Stimulated activated naive B cell treated with anti-CD40 and anti-IgM and Interleukin-4, amounts not matched to agents 10 μg/mL and 1 μg/mL and 100 μg/mL, for 72 hours (primary cell): Measurements from ENCODE around the gene CDH5.
A peak's percentile ranks its signal among the peaks of the same experiment; 100 is the strongest.
"Not testable (repeated sequence)": the region's sequence is repeated elsewhere in the genome, so short reads cannot be mapped to it uniquely, and the experiment has no call there.

ENCODE experiments used
- ATAC-seq, 2 donors: fragments of 150-1000 bp; cut with Tn5 transposase; replicated peaks; 2 replicates each; pipeline ENCODE4 v1.10.0; 2021; ENCODE audit warnings: moderate library complexity in 1 of 2
- DNase-seq: peaks from one replicate; pipeline ENCODE4 v3.0.0; 2021
- H3K27ac Mint-ChIP-seq: one replicate; pipeline ENCODE4 v1.8.0; 2022; ENCODE audit warnings: mild to moderate bottlenecking, mixed read lengths
- H3K27me3 Mint-ChIP-seq, 2 donors: one replicate each; pipeline ENCODE4 v1.8.0; 2022; ENCODE audit warnings: mixed read lengths in 2 of 2
- H3K36me3 Mint-ChIP-seq, 2 donors: one replicate each; pipeline ENCODE4 v1.8.0; 2022; ENCODE audit warnings: mixed read lengths in 2 of 2, mild to moderate bottlenecking in 1 of 2
- H3K4me1 Mint-ChIP-seq, 2 donors: one replicate each; pipeline ENCODE4 v1.8.0; 2022; ENCODE audit warnings: mixed read lengths in 2 of 2, mild to moderate bottlenecking in 1 of 2
- H3K4me3 Mint-ChIP-seq, 2 donors: one replicate each; pipeline ENCODE4 v1.8.0; 2022; ENCODE audit warnings: mild to moderate bottlenecking in 2 of 2, mixed read lengths in 2 of 2, moderate library complexity in 1 of 2
- H3K9me3 Mint-ChIP-seq, 2 donors: one replicate each; pipeline ENCODE4 v1.8.0; 2022; ENCODE audit warnings: mixed read lengths in 2 of 2, mild to moderate bottlenecking in 1 of 2

CDH5 gene, protein sequence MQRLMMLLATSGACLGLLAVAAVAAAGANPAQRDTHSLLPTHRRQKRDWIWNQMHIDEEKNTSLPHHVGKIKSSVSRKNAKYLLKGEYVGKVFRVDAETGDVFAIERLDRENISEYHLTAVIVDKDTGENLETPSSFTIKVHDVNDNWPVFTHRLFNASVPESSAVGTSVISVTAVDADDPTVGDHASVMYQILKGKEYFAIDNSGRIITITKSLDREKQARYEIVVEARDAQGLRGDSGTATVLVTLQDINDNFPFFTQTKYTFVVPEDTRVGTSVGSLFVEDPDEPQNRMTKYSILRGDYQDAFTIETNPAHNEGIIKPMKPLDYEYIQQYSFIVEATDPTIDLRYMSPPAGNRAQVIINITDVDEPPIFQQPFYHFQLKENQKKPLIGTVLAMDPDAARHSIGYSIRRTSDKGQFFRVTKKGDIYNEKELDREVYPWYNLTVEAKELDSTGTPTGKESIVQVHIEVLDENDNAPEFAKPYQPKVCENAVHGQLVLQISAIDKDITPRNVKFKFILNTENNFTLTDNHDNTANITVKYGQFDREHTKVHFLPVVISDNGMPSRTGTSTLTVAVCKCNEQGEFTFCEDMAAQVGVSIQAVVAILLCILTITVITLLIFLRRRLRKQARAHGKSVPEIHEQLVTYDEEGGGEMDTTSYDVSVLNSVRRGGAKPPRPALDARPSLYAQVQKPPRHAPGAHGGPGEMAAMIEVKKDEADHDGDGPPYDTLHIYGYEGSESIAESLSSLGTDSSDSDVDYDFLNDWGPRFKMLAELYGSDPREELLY

DNA sequence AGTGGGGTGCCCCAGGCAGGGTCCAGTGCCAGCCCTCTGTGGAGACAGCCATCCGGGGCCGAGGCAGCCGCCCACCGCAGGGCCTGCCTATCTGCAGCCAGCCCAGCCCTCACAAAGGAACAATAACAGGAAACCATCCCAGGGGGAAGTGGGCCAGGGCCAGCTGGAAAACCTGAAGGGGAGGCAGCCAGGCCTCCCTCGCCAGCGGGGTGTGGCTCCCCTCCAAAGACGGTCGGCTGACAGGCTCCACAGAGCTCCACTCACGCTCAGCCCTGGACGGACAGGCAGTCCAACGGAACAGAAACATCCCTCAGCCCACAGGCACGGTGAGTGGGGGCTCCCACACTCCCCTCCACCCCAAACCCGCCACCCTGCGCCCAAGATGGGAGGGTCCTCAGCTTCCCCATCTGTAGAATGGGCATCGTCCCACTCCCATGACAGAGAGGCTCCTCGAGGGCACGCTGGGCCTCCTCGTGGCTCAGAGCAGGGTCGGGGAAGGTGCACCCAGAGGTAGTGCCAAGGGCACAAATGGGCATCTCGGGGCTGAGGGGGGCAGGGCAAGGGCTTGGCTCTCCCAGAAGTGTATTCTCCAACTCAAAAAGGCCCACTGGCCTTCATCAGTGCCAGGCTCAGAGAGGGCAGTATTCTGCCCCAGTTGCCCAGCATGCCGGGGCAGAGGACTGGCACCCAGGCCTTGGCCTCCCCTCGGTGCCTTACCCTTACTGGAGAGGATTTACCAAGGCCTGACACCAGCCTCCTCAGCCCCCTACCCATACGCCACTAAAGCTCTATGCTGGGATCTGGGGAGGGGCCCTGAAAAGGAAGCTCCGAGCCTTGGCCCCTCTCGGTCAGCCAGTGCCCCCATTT lies at the start of gene CDH5:
CDH5 (plus strand) TSS at position 259 of the 867 bp plus-strand sequence. CDS start 12,647 bp downstream, outside the sequence.
- DNase-seq, result no peak
- H3K4me3 Mint-ChIP-seq, result no peak within 1 kb of the TSS
- no peaks in the 10 kb centered on the region for H3K9me3 Mint-ChIP-seq
- H3K4me1 Mint-ChIP-seq, result peaks cover 2 to 5% of the 10 kb centered on the region in 2 donors
- no peak for ATAC-seq
- peaks cover 38 to 43% of the 10 kb centered on the region in 2 donors for H3K27me3 Mint-ChIP-seq
- no peak within 1 kb of the TSS for H3K27ac Mint-ChIP-seq
- H3K36me3 Mint-ChIP-seq, result no peaks in the 10 kb centered on the region

DNA sequence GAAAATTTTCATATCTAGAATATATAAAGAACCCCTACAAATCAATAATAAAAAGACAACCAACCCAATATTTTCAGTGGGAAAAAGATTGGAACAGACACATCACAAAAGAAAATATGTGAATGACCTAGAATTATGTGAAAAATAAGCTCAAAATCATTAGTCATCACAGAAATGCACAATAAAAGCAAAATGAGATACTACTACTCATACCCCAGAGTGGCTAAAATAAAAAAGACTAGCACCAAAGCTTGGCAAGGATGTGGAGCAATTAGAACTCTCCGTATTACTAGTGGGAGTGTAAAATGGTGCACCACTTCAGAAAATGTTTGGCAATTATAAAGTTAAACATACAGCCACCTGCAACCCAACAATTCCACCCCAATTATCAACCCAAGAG lies 48.0 kb upstream of the CDH5 start:
- Mint-ChIP-seq H3K27ac (no peak overlapping the region), H3K4me3 (no peak overlapping the region), H3K4me1 (peaks cover 4 to 15% of the 10 kb centered on the region in 2 donors), H3K27me3 (peaks cover 12 to 24% of the 10 kb centered on the region in 2 donors), H3K36me3 (no peaks in the 10 kb centered on the region), H3K9me3 (no peaks in the 10 kb centered on the region)
- no peak for DNase-seq
- ATAC-seq, result no peak

DNA sequence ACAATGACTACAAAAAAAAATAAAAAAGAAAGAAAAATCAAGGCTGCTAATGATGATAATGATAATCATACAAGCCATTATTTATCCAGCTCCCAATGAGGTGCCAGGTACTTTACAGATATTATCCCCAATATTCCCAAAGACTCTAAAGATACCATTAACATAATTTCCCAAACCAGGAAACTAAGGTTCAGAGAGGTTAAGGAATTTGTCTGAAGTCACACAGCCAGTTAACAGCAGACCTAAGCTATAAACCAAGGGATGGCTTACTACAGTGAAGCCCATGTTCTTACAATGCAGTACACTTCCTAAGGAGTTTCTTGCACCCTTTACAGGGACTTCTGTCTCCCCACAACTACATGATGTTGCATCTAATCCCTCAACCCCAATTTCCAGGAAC lies 45.7 kb upstream of the CDH5 start:
- H3K27me3 Mint-ChIP-seq, result peaks cover 11 to 34% of the 10 kb centered on the region in 2 donors
- DNase-seq (no peak), ATAC-seq (no peak)
- peaks cover 0 to 7% of the 10 kb centered on the region in 2 donors for H3K4me1 Mint-ChIP-seq
- no peak overlapping the region for H3K27ac Mint-ChIP-seq
- no peaks in the 10 kb centered on the region for H3K36me3 Mint-ChIP-seq
- H3K9me3 Mint-ChIP-seq, result no peaks in the 10 kb centered on the region
- no peak overlapping the region for H3K4me3 Mint-ChIP-seq

DNA sequence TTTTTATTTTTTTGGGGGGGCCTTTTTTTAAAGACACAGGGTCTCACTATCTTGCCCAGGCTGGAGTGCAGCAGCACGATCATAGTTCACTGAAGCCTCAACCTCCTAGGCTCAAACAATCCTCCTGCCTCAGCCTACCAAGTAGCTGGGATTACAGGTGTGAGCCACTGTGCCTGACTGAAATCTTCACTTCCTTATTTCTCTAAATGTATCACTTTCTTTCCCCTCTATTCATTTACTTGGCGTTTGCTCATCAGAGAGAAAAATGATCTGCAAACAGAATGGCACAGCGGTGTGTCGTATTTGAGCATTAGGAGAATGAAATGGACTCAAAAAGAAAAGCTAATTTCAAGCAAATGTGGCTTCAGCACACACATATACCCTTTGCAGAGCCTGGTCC lies 44.3 kb upstream of the CDH5 start:
- Mint-ChIP-seq H3K4me3 (no peak overlapping the region), H3K9me3 (no peaks in the 10 kb centered on the region), H3K36me3 (no peaks in the 10 kb centered on the region), H3K4me1 (peaks cover 0 to 7% of the 10 kb centered on the region in 2 donors), H3K27ac (no peak overlapping the region), H3K27me3 (peaks cover 19 to 26% of the 10 kb centered on the region in 2 donors)
- DNase-seq (no peak), ATAC-seq (peak; percentile 25 to 59)

DNA sequence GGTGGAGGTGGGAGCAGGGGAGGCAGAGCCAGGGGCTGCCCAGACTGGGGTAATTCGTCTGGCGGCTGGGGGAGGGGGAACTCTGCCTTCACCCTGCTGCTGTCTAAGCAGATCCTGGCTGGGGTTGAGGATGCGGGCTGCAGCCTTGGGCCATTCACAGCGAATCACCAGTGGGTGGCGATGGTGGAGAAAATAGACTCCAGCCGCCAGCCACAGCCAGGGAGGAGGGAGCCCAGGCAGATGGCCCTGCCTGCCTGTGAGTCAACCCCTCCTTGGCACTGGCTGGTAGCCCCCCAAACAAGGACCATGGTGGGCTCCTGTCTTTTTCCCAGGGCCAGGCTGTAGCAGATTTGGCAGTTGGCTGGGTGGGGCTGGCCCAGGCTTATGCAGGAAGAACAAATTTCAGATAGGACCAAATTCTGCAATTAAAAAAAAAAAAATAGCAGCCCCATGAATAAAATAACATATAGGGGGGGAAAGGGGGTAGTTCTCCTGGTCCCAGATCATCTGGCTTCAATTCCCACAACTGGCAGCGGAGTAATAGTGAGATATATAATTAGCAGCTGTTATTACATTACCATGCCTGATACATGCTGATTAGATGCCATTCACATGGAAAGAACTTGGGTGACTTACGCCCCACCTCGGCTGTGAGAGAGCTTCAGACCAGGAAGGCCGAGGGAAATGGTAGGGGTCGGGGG lies 41.5 kb upstream of the CDH5 start:
- Mint-ChIP-seq H3K36me3 (no peaks in the 10 kb centered on the region), H3K27ac (no peak overlapping the region), H3K9me3 (no peaks in the 10 kb centered on the region), H3K4me1 (peaks cover 0 to 7% of the 10 kb centered on the region in 2 donors), H3K27me3 (peaks cover 13 to 18% of the 10 kb centered on the region in 2 donors), H3K4me3 (no peak overlapping the region)
- no peak for DNase-seq
- ATAC-seq, result peak in 1 of 2 donors; percentile 12

DNA sequence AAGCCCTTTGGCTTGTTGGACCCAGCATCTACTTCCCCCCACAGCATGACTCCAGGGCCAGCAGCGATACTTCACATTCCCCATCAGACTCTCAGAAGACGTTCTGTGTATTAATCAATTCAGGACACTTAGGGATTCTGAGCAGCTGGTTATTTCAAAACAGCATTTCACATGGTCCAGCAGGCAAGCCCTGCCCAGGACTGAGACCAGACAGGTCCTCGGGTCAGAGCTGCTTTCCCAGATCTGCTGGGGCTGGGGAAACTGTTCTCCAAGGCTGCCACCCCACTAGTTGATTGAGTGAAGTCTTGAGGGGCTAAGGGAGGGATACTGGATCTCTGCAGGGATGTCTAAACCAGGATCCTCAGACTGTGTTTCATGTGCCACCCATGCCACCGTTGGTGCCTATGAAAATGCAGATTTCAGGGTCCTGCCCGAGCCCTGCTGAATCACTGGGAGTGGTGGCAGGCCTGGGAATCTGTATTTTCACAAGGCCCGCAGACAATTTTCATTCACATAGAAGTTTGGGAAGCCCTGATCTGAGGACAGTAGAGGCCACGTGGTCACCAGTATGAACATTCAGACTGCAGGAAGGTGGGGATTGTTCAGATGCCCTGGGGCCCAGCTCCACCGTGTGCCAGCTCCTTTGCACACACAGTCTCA lies 40.6 kb upstream of the CDH5 start:
- no peak for ATAC-seq

DNA sequence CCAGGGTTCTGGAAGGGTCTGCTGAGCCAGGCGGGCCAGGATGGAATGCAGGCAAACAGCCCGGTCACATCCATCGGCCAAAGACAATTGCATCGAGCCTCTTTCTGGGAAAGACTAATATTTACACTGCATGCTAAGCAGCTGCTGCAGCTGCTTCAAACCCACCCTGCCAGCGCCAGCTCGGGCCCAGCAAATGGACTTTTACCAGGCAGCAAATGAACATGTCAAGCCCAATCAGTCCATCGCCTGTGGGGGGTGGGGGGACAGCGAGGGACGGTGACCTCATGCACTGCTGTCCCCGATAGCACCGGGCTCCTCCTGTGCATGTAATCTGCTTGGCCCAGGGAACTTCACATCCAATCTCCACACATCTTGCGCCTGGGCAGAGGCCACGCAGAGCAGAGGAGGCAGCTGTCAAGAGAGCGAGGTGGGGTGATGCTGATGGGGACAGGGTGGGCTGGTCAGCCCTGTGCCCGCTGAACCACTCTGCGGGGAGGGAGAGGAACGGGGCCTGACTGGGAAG lies 39.4 kb upstream of the CDH5 start:
- Mint-ChIP-seq H3K9me3 (peaks cover 4 to 8% of the 10 kb centered on the region in 2 donors), H3K27me3 (peaks cover 13 to 26% of the 10 kb centered on the region in 2 donors), H3K27ac (no peak overlapping the region), H3K36me3 (no peaks in the 10 kb centered on the region), H3K4me1 (peaks cover 0 to 6% of the 10 kb centered on the region in 2 donors), H3K4me3 (no peak overlapping the region)
- ATAC-seq, result no peak
- no peak for DNase-seq

More for the DNA sequence above, 40.6 kb upstream of the CDH5 start:
- no peak for DNase-seq
- Mint-ChIP-seq H3K4me3 (no peak overlapping the region), H3K27me3 (peaks cover 13 to 20% of the 10 kb centered on the region in 2 donors), H3K4me1 (peaks cover 0 to 7% of the 10 kb centered on the region in 2 donors), H3K36me3 (no peaks in the 10 kb centered on the region), H3K9me3 (peaks cover 0 to 1% of the 10 kb centered on the region in 2 donors), H3K27ac (no peak overlapping the region)

DNA sequence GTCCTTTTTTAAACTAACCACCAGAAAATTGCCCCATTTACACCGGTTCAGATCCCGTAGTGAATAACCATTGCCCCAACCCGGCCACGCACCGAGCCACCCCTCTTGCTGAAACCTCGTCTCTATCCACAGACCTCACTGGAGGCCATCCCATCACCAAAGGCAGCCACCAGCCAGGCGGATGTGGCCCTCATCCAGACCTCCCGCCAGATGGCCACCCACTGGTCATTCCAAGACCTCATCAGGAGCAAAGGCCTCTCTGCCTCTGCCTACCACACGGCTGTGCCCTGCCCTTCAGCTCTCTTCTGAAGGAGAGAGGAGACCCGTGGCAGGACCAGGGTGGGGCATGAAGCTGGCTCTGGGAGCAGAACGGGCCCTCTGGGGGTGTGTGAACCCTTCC lies 38.2 kb upstream of the CDH5 start:
- DNase-seq, result no peak
- no peaks in the 10 kb centered on the region for H3K36me3 Mint-ChIP-seq
- ATAC-seq, result no peak

DNA sequence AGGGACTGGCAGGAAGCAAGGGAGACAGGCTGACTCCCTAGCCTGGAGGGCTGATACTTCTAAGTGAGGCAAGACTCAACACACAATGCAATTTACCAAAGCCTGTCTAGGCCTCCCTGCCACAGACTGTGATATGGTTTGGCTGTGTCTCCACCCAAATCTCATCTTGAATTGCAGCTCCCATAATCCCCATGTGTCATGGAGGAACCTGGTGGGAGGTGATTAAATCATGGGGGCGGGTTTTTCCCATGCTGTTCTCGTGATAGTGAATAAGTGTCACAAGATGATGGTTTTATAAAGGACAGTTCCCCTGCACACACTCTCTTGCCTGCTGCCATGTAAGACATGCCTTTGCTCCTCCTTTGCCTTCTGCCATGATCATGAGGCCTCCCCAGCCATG lies 35.0 kb upstream of the CDH5 start:
- H3K36me3 Mint-ChIP-seq, H3K9me3 Mint-ChIP-seq, H3K27ac Mint-ChIP-seq, ATAC-seq, DNase-seq, H3K4me1 Mint-ChIP-seq, H3K4me3 Mint-ChIP-seq: not testable (repeated sequence)
- peaks cover 24 to 34% of the 10 kb centered on the region in 2 donors for H3K27me3 Mint-ChIP-seq

More for the DNA sequence above, 38.2 kb upstream of the CDH5 start:
- no peaks in the 10 kb centered on the region for H3K4me1 Mint-ChIP-seq
- peaks cover 4 to 8% of the 10 kb centered on the region in 2 donors for H3K9me3 Mint-ChIP-seq
- no peak overlapping the region for H3K4me3 Mint-ChIP-seq
- H3K27me3 Mint-ChIP-seq, result peaks cover 18 to 35% of the 10 kb centered on the region in 2 donors
- H3K27ac Mint-ChIP-seq, result no peak overlapping the region

DNA sequence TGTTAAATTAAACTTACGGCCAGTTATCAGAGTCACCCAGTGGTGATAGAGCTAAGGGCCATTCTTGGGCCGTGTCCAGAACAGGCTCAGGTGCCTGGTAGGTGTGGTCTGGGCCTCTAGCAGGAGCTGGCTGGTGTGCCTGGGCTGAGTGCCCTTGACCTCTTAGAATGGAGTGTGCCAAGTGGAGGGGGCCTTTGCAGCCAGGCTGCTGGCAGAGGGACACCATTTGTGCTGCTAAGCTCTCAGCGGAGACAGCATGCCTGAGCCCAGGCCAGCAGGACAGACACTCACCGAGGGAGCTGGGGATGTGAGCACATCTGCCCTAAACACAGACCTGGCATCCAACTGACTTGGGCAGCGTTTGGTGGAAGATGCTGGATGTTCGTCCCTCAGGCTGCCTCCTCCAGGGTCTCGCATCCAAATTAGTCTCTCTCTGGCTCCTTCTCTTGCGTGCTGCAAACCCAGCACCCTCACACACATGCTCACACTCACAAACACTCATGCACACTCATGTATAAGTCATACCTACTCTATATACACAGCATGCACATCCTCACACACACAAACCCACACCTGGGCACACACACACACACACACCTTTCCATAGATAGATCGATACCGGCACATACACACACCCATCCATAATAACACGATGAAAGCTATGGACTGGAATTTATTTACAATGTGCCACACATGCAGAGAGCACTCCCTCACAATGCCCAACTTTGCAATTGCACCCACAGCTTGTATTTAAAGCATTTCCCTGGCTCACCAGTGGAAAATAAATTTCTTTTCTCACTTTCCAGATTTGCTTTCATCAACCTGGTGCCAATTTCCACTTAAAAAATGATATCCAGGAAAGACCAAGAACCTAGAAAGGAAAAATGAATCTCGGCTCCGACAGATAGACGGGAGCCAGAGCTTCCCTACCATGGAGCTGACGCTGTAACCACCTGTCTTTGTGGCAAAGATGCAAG lies 33.6 kb upstream of the CDH5 start:
- no peak for DNase-seq
- no peaks in the 10 kb centered on the region for H3K4me1 Mint-ChIP-seq
- peaks cover 24 to 44% of the 10 kb centered on the region in 2 donors for H3K27me3 Mint-ChIP-seq
- no peak overlapping the region for H3K4me3 Mint-ChIP-seq
- no peak overlapping the region for H3K27ac Mint-ChIP-seq
- no peaks in the 10 kb centered on the region for H3K36me3 Mint-ChIP-seq
- no peak for ATAC-seq
- peaks cover 5 to 8% of the 10 kb centered on the region in 2 donors for H3K9me3 Mint-ChIP-seq

DNA sequence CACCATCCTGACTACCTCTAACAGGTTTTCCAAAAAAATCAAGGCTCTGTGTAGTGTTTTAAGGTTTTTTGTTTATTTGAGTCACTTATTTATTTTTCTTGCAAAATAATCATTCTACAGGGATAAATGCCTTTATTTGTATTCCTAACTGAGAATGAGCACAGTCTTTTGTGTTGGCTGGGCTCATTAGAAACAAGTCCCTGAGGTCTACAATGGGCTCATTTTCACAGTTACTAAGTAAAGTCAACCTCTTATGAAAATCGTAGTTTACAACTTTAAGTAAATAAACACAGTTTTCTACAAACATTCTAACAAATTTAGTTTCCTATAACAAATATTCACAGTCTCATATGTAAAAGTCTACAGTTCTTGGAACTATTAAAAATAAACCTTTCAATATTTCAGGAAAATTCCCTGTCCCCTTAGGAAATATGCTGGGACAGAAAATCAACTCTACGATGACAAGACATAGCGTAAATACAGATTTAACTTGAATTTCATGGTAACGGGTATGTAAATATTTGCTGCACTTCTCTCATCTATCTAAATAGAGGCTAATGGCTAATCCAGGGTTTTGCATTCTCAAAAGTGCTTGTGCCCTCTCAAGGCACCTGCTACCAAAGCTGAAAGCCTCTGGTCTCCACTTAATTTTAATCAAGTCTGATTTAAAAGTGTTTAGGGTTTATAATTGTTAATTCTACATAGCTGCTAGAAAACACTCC lies 31.5 kb upstream of the CDH5 start:
- Mint-ChIP-seq H3K9me3 (peaks cover 8 to 10% of the 10 kb centered on the region in 2 donors), H3K27me3 (peaks cover 27 to 49% of the 10 kb centered on the region in 2 donors), H3K4me3 (no peak overlapping the region), H3K4me1 (no peaks in the 10 kb centered on the region), H3K27ac (no peak overlapping the region), H3K36me3 (no peaks in the 10 kb centered on the region)
- no peak for ATAC-seq
- no peak for DNase-seq
